SK-N-SH (cell line): ENCODE measurements around the gene ITSN1.

Experiments used
- CHD2 ChIP-seq: fragments of 150-350 bp; IDR thresholded peaks from 2 replicates; pipeline ENCODE4 v1.6.1; 2018; ENCODE audit warnings: low read length; ENCODE audit not compliant: partially characterized antibody
- CTCF ChIP-seq: fragments of 200-600 bp; sonication (generic); IDR thresholded peaks from 2 replicates; pipeline ENCODE4 v1.6.1; 2017; ENCODE audit warnings: antibody characterized with exemption, mild to moderate bottlenecking, moderate library complexity
- EZH2phosphoT487 ChIP-seq: fragments of 200-600 bp; sonication (generic); IDR thresholded peaks from 2 replicates; pipeline ENCODE4 v1.6.1; 2017; ENCODE audit warnings: low read depth, mixed run types, mild to moderate bottlenecking, antibody characterized with exemption, moderate library complexity, borderline replicate concordance
- GABPA ChIP-seq: IDR thresholded peaks from 2 replicates; pipeline ENCODE4 v1.4.0; 2012; ENCODE audit warnings: low read depth, mild to moderate bottlenecking
- JUND ChIP-seq: IDR thresholded peaks from 2 replicates; pipeline ENCODE4 v1.4.0; 2012
- MAX ChIP-seq: IDR thresholded peaks from 2 replicates; pipeline ENCODE4 v1.4.0; 2012; ENCODE audit warnings: low read depth
- SIN3A ChIP-seq: IDR thresholded peaks from 2 replicates; pipeline ENCODE4 v1.6.1; 2012; ENCODE audit warnings: low read depth, mild to moderate bottlenecking, low read length, moderate library complexity, borderline replicate concordance
- TAF1 ChIP-seq: IDR thresholded peaks from 2 replicates; pipeline ENCODE4 v1.6.1; 2012; ENCODE audit warnings: low read depth, mild to moderate bottlenecking, low read length, moderate library complexity, borderline replicate concordance

- no peak for TF ChIP-seq CTCF
- TF ChIP-seq GABPA: no peak
- no peak for TF ChIP-seq EZH2phosphoT487
- TF ChIP-seq CHD2: no peak
- no peak for TF ChIP-seq TAF1
- TF ChIP-seq JUND: no peak
- TF ChIP-seq SIN3A: no peak
- no peak for TF ChIP-seq MAX
Observed at GRCh38 chr21:33690874-33691273, 48.6 kb downstream of the ITSN1 start.
